Astrocyte (in vitro differentiated cells and primary cell): ENCODE results near the gene ZNF587.

Experiments
- EZH2 ChIP-seq: IDR thresholded peaks from 2 replicates; pipeline ENCODE4 v1.6.1; 2012; ENCODE audit warnings: mild to moderate bottlenecking, low read length, inconsistent platforms; ENCODE audit not compliant: insufficient read depth
- TF ChIP-seq, protein P1 (sequence below): IDR thresholded peaks from 2 replicates; pipeline ENCODE4 v1.5.1; 2011; ENCODE audit warnings: low read depth, mild to moderate bottlenecking, inconsistent platforms, low read length, moderate library complexity; ENCODE audit not compliant: insufficient read depth

DNA sequence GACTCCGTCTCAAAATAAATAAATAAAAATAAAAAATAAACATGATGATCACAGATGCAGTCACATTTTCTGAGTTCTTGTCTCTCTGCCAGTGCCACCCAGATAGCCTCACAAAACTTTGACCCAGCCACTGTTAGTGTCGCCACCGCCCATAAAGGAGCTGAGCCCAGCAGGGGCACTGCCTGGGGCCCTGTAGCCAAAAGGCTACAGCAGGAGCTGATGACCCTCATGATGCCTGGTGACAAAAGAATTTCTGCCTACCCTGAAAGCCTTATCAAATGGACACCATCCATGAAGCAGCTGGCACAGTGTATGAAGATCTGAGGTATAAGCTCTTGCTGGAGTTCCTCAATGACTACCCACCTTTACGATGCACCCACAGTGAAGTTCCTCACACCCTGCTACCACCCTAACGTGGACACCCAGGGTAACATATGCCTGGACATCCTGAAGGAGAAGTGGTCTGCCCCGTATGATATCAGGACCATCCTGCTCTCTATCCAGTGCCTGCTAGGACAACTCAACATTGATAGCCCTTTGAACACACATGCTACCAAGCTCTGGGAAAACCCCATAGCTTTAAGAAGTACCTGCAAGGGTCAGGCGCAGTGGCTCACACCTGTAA, 18.3 kb downstream of the ZNF587 start:
- TF ChIP-seq, protein P1, sequence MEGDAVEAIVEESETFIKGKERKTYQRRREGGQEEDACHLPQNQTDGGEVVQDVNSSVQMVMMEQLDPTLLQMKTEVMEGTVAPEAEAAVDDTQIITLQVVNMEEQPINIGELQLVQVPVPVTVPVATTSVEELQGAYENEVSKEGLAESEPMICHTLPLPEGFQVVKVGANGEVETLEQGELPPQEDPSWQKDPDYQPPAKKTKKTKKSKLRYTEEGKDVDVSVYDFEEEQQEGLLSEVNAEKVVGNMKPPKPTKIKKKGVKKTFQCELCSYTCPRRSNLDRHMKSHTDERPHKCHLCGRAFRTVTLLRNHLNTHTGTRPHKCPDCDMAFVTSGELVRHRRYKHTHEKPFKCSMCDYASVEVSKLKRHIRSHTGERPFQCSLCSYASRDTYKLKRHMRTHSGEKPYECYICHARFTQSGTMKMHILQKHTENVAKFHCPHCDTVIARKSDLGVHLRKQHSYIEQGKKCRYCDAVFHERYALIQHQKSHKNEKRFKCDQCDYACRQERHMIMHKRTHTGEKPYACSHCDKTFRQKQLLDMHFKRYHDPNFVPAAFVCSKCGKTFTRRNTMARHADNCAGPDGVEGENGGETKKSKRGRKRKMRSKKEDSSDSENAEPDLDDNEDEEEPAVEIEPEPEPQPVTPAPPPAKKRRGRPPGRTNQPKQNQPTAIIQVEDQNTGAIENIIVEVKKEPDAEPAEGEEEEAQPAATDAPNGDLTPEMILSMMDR: no peak
- no peak for TF ChIP-seq EZH2
